Stimulated activated CD4-positive, alpha-beta T cell treated with anti-CD3 and anti-CD28 coated beads, Interleukin-1b, Interleukin-23, amount 100 ng/mL, for 48 hours (primary cell): ENCODE data around the gene KCNIP2.
A peak's percentile ranks its signal among the peaks of the same experiment; 100 is the strongest.
"Not testable (repeated sequence)": the region's sequence is repeated elsewhere in the genome, so short reads cannot be mapped to it uniquely, and the experiment has no call there.

ENCODE experiments used
- DNase-seq: peaks from one replicate; pipeline ENCODE4 v3.0.0-alpha.2; 2020

KCNIP2 gene

GRCh38 chr10:101827919-101828600 is 15.5 kb downstream of the KCNIP2 start:
- no peak for DNase-seq

GRCh38 chr10:101826852-101827434 is 16.7 kb downstream of the KCNIP2 start:
- no peak for DNase-seq

- no peak for DNase-seq
Observed at GRCh38 chr10:101824736-101825135, 18.9 kb downstream of the KCNIP2 start.

- DNase-seq, result no peak
Observed at GRCh38 chr10:101818872-101819633, 24.5 kb downstream of the KCNIP2 start.

- peak; percentile 99 for DNase-seq
Observed at GRCh38 chr10:101818119-101818871, 25.3 kb downstream of the KCNIP2 start, which contains the start of gene OGA. Gene OGA (minus strand): TSS chr10:101818444. CDS start chr10:101818022, 422 bp downstream.

- DNase-seq, result peak; percentile 36
Observed at GRCh38 chr10:101817337-101818118, 26.1 kb downstream of the KCNIP2 start.

GRCh38 chr10:101816913-101817336 is 26.7 kb downstream of the KCNIP2 start:
- no peak for DNase-seq

- DNase-seq, result no peak
Observed at GRCh38 chr10:101816376-101816775, 27.2 kb downstream of the KCNIP2 start.

GRCh38 chr10:101814466-101815071 is 29.0 kb downstream of the KCNIP2 start:
- no peak for DNase-seq

- no peak for DNase-seq
Observed at GRCh38 chr10:101812606-101813005, 31.0 kb downstream of the KCNIP2 start.

GRCh38 chr10:101807158-101807557 is 36.4 kb downstream of the KCNIP2 start:
- DNase-seq, result no peak

GRCh38 chr10:101803511-101803910 is 40.1 kb downstream of the KCNIP2 start:
- DNase-seq, result no peak

GRCh38 chr10:101797403-101798059 is 46.1 kb downstream of the KCNIP2 start:
- no peak for DNase-seq

GRCh38 chr10:101793526-101793925 is 50.1 kb downstream of the KCNIP2 start:
- DNase-seq, result no peak

- DNase-seq, result no peak
Observed at GRCh38 chr10:101789686-101790085, 53.9 kb downstream of the KCNIP2 start.

GRCh38 chr10:101789231-101789630 is 54.4 kb downstream of the KCNIP2 start:
- DNase-seq, result not testable (repeated sequence)

- no peak for DNase-seq
Observed at GRCh38 chr10:101785801-101786200, 57.8 kb downstream of the KCNIP2 start.

- no peak for DNase-seq
Observed at GRCh38 chr10:101784558-101784957, 59.0 kb downstream of the KCNIP2 start.

GRCh38 chr10:101783736-101784118 is 59.9 kb downstream of the KCNIP2 start:
- no peak for DNase-seq

GRCh38 chr10:101782811-101783735 is 60.5 kb downstream of the KCNIP2 start, which contains the start of gene NPM3:
Gene NPM3 (minus strand): TSS chr10:101783446. CDS start chr10:101783390, 56 bp downstream.
- peak; percentile 89 for DNase-seq
